Body of pancreas (tissue), 4 donors: ENCODE measurements around the gene MYO7B.

Source experiments
- CTCF ChIP-seq, 7 experiments: fragments of 450-650 bp in 4 of 7; fragments of 200-600 bp in 3 of 7; sonication (generic) in 3 of 7; IDR thresholded peaks; one replicate each; pipeline ENCODE4 v1.5.1; 2016 to 2019; ENCODE audit warnings: antibody characterized with exemption in 7 of 7
- POLR2A ChIP-seq, 3 donors: fragments of 450-650 bp; IDR thresholded peaks; one replicate each; pipeline ENCODE4 v1.6.1; 2016; ENCODE audit warnings: antibody characterized with exemption in 3 of 3, mild to moderate bottlenecking in 2 of 3

GRCh38 chr2:127635380-127636237, 100.1 kb downstream of the MYO7B start:
- TF ChIP-seq CTCF (IDR thresholded peaks at IDR 0.05) (no peak), POLR2A (IDR thresholded peaks at IDR 0.05) (no peak)
